ENCODE results near the gene BPNT1.
A peak's percentile ranks its signal among the peaks of the same experiment; 100 is the strongest.
"Not testable (repeated sequence)": the region's sequence is repeated elsewhere in the genome, so short reads cannot be mapped to it uniquely, and the experiment has no call there.

Gene BPNT1

DNA sequence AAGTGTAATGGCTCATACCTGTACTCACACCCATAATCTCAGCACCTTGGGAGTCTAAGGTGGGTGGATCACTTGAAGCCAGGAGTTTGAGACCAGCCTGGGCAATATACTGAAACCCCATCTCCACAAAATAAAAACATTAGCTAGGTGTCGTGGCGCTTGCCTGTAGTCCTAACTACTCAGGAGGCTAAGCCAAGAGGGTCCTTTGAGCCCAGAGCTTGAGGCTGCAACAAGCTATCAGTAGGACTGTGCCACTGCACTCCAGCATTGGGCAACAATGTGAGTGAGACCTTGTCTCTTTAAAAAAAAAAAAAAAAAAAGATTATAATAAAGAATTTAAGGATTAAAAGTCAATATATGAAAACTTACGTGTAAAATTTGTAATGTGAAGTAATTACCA is 11.7 kb downstream of the BPNT1 start:
- DNase-seq (ENCODE audit: low read depth in 2 of 2): no peak

DNA sequence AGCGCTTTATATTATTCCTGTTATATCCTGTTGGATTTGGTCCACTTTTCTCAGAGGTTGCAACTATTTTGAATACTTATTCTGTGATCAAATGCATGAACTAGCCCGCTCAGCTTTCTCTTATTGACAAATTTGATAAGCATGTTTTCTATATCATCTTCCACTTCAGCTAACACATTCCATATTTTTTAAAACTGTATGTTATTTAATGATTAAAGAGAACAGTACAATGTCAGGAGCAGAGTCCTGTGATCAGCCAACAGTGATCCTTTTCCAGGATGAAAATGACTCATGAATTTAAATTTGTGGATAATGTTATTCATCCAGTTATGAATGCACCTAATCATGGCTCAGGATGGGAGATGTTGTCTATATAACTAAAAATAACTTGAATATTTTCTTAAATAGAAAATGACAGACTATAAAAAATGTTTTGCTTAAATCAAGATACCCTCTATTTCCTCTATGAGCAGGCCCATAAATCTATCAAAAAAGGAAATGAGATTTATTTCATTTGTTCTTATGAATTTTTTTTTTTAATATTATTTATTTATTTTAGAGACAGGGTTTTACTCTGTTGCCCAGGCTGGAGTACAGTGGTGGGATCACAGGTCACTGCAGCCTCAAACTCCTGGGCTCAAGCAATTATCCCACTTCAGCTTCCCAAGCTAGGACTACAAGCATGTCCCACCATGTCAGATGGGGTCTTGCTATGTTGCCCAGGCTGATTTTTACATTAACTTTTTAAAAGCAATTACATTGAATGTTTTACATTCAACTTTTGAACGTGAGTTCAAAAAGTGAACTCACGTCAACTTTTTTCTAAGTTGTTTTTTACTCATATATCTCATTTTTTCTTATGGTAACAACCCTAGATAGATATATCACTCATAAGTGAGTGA is 12.5 kb downstream of the BPNT1 start:
- no peak for DNase-seq (ENCODE audit: low read depth in 2 of 2)

DNA sequence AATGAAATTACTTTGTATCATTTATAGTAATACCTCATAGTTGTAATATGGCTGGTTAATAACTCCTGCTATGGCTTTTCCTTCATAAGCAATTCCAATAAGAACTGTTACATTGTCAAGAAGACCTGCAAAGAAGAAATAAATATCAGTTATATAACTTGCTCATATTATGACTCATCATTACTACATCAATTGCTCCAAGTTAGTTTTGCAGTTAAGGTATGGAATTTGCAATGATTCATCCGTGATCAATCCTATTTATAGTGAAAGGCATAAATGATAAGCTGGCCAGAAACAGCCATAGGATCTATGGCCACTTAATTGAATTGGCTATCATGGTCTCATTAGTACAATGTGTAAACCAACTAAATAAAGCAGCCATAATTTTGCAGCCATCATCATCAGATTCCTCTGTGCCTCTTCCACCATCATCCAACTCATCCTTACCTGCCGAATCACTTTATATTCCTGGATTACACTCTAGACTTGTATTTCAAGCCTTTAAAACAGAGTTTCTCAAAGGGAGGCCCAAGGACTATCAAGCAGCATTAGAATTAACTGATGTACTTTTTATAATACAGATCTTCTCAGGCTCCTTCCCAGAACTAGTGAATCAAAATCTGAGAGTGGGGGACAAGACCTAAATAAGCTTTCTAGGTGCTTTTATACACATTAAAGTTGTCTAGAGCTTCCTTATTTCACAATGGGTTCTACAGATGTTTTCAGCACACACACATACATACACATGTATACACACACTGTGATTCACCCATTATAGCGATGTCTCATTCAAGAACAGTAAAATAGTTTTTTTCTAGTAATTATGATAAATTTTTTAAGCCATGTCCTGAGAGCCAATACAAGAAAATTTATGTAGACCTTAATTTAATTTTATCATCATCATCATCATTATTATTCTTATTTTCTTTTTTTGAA is 22.1 kb downstream of the BPNT1 start:
- DNase-seq (ENCODE audit: low read depth in 2 of 2): no peak

DNA sequence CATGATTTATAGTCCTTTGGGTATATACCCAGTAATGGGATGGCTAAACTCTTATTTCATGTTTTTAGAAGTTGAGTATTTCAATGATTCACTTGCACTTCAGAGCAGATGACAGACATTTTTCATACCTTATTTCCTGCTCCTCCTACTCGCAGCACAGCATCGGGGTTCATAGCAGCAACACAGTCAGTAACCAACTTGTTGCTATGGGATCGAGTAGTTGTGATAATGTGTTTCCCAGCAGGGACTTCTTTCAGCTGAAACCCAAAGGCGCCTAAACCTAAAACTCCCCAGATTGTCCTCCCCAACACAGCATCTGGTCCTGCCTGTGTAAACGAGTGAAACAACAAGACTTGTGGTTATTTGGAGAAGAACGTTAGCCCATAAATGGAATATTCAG is 27.0 kb downstream of the BPNT1 start:
- DNase-seq (ENCODE audit: low read depth in 2 of 2): no peak

DNA sequence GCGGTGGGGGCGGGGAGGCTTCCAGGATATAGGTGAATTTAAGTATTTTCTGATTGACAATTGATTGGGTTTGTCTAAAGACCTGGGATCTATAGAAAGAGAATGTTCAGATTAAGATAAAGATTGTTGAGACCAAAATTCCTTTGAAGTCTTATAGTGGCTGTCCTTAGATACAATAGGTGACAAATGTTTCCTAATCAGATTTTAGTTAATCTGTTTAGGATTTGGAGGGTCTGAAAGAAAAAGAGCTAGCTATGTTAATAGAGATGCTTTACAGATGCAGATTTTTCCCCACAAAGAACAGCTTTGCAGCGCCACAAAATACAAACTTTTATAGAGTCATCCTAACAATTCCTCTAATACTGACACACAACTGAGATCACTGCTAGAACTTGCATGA is 28.7 kb downstream of the BPNT1 start:
- DNase-seq (ENCODE audit: low read depth in 2 of 2): no peak

DNA sequence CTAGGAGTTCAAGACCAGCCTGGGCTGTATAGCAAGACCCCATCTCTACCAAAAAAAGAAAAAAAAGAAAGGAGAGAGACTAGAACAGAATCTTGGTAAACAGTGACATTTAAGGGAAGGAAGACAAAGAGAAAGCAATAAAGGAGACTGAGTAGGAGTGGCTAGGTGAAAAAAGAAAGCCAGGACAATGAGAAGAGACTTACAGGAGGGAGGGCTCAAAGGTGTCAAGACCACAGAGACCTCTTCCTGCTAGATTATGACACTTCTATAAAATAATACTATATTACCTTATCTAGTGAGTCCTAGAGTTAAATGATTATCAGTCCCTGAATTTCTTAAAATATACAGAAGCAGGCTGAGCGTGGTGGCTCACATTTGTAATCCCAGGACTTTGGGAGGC is 33.2 kb downstream of the BPNT1 start:
- DNase-seq (ENCODE audit: low read depth in 2 of 2): no peak

DNA sequence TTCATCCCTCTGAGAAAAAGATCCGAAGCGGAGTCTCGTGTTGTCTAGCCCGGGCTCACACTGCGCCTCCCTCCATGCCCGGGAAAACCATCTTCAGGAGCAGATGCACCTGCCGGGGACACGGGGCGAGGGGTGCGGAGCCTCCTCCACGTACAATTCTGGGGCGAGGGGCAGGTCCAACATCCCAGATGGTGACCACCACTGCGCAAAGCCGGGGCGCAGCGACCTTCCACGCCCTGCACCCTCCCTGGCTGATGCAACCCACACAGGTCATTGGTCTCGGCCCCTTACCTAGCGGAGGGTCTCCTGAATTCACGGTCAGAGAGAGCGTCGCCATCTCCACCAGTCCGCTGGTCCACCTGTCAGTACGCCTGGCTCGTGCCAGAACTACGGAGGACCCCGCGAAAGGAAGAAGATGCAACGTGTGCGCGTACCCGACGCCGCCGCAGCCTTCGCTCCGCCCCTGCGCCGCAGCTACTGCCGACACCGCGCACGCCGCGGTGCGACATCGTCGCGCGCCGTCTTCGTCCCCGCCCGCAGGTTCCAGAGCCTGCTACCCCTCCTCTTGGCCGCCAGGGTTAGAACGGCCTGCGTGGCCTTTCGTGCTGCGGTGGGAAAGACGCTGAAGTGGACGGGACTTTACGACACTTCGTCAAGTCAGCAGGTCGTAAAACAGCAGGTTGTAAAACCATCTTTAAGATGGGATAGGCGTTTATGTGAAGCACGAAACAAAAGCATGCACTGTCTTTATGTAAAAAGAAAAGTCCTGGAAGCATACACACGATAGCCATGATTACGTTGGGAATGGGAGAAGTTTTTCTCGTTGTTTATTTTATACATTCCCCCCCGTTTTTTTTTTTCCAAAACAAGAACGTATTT is 43.3 kb downstream of the BPNT1 start, which contains the start of gene EPRS1:
Gene EPRS1 (minus strand): TSS at position 454 of the 879 bp plus-strand sequence. CDS start 117 bp downstream, at position 337.
- DNase-seq (ENCODE audit: low read depth in 2 of 2): peak; percentile 91 to 94

DNA sequence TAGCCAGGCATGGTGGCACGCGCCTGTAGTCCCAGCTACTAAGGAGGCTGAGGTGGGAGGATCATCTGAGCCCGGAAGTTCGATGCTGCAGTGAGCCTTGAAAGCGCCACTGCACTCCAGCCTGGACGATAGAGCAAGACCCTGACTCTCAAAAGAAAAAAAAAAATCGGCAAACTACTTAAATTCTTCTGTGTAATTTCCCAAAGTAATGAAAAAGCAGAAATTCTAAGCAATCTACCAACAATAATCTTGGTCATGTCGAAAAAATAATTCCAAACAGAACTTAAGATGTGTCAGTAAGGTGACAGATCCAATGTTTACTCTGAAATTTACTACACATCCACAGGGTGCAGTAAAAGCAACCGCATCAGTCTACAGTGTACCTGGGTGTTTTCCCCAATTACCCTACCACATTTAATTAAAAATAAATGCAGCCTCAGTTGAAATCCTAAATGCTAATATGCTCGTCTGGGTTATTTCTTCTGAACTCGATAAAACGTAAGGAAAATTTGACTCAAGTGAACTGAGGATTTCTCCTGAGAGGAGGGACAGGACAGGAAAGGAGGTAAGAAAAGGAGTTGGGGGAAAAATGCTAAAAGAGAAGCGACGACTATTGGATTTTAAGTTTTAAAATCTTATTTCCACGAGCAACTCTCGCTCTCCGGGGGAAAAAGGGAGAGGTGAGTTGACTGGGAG is 44.1 kb downstream of the BPNT1 start:
- DNase-seq (ENCODE audit: low read depth in 2 of 2): no peak

DNA sequence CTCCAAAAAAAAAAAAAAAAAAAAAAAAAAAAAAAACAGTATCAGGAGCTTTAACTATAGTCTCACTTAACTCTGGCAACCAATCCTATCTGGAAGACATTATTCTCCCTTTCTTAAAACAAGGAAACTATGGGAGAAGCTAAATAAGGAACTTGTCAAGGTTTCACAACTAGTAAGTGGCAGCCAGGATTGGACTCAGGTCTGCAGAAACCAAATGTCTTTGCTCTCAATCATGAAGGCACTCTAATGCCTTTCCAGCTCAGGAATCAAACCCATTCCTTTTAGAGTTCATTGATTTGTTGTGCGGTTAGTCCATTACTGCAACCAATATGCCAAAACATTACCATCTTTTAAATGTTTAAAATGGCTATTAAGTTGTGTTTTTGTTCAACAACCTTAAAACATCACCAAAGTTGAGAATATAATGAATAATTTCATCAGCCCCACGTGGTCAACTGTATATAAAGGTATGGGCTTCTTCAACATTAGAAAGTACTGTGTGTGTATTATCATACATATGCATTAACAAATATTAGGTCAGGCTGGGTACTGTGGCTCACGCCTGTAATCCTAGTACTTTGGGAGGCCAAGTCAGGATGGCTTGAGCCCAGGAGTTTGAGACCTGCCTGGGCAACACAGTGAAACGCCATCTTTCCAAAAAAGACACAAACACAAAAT is 44.8 kb downstream of the BPNT1 start:
- DNase-seq (ENCODE audit: low read depth in 2 of 2): no peak

DNA sequence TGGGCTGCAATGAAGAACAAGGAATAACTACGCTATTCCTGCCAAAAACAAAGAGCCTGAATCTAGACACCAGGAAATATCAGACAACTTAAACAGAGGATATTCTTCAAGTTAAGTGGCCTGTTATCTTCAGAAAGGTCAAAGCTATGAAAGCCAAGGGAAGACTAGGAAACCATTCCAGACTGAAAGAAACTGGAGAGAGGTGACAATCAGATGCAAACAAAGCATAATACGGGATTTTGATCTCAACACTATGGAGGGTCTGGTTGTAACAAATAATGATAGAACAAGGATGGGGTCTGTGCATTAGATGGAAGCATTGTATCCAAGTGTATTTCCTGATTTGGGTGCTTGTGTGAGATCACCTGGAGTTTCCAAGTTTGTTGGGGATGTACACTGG is 45.9 kb downstream of the BPNT1 start:
- DNase-seq (ENCODE audit: low read depth in 2 of 2): no peak

DNA sequence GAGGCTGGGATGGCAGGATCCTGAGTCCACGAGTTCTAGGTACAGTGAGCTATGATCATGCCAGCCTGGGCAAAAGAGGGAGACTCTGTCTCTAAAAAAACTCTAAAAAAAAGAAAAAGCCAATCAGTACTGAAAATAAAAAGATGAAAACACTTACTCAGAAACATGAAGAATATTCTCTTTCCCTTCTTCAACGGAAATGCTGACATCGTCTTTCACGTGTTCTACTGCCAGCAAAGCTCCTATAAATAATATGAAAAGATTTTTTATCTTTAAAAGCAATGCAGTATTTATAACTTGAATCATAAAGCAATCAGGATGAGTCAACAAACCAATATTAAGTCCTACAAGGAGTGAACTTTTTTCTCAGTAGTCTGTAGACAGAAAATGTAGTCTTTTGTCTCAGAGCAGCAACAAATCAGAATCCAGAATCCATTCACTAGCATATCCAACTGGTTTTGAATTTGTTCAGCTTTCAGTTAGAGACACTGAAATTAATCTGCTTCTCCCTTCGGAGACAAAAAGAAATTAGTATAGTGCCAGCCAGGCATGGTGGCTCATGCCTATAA is 49.5 kb downstream of the BPNT1 start:
- no peak for DNase-seq (ENCODE audit: low read depth in 2 of 2)

DNA sequence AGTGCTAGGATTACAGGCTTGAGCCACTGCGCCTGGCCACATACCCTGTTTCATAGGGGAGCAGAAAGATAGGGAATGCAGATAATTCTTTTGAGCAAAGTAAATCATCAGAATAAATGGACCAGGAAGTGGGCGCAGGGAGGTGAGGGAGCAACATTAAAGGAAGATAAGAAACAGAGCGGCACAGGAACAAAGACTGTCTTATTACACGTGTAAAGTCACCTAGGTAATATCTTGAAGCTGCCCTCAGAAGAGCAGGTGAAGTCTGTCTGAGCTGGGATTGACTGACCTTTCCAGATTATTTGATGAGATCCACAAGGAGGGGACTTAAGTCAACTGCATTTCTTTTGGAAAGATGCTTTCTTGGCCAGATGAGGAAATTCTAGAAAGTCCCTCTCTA is 50.9 kb downstream of the BPNT1 start:
- no peak for DNase-seq (ENCODE audit: low read depth in 2 of 2)

DNA sequence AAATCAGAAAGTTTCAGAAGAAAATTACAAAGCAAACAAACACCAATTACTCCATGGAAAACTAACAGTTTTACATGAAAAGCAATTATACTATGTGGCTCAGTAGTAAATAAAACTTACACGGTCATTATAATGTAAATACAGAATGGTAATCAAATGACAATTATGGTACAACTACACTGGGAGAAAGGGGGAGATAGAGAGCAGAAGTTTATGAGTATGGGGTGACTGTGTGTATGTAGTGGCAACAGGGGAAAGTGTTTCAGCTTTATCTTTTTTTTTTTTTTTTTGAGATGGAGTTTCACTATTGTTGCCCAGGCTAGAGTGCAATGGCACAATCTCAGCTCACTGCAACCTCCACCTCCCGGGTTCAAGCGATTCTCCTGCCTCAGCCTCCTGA is 51.8 kb downstream of the BPNT1 start:
- not testable (repeated sequence) for DNase-seq (ENCODE audit: low read depth in 2 of 2)

DNA sequence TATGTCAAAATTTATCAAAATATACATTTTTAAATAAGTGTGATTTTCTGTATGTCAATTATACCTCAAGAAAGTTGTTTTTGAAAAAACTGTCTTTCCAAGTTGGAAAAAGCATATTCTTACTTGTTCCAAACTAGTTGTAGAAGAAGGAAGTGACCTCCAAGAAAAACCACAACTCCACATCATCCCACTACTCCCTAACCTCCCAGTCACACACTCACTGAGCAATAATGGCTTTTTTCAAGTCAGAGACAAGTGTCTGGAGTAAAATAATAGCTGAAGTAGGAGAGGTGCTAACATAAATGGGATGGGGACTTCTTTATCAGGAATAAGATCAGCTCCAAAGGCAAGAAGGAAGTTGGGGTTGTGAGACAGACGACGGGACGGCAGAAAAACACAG is 56.7 kb downstream of the BPNT1 start:
- no peak for DNase-seq (ENCODE audit: low read depth in 2 of 2)

DNA sequence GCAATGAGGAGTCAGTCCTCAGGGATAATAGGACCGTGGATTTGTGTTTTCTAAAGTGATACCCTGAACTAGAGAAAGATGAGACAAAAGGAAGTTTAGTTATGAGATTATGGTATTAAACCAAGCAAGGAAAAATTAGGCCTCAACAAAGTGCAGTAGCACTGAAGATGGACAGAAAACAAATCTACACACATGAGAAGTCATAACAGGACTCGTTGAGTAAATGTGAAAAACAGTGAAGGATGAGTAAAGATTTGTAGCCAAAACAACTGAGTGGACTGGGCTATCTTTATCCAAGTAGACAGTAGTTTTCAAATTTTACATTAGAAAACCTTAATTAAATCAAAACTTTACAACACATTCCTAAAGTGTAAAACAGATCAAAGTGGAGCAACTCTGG is 58.3 kb downstream of the BPNT1 start:
- no peak for DNase-seq (ENCODE audit: low read depth in 2 of 2)

DNA sequence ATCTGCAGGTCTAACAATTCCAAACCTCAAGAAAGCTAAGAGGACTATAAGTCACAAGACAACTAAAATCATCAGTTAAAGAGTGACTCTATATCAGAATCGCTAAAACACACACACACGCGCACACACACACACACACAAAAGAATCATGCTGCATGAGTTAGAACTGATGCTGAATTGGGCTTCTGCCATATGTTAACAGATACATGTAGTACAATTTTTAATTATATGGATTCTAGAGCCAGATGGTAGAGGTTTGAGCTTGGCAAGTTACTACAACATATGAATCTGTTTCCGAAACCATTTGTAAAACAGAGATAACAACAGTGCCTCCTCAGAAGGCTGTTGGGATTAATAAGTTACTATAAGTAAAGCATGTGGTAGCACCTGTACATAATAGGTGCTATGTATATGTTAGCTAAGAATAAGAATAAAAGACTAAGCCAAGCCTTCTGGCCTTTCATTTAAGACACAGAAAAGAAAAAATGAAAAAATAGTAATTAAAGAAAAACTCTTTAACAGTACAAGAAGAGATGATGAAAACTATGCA is 61.2 kb downstream of the BPNT1 start:
- DNase-seq (ENCODE audit: low read depth in 2 of 2): no peak

DNA sequence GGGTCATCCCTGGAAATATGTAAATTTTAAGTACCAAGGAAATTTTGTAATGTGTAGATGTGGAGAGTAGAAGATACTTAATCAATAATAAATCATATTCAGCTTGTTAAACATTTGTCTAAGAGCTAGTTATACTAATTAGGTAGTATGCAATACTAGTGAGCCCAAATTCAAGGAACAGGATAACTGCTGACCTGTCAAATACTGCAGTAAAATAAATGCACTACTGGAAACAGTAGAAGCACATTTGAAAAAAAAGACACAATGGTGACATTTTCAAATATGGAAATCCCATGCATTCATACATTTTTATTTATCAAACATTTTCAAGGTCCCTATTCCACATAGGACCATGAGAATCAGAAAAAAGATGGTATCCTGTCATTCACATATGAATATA is 70.5 kb downstream of the BPNT1 start:
- DNase-seq (ENCODE audit: low read depth in 2 of 2): no peak

DNA sequence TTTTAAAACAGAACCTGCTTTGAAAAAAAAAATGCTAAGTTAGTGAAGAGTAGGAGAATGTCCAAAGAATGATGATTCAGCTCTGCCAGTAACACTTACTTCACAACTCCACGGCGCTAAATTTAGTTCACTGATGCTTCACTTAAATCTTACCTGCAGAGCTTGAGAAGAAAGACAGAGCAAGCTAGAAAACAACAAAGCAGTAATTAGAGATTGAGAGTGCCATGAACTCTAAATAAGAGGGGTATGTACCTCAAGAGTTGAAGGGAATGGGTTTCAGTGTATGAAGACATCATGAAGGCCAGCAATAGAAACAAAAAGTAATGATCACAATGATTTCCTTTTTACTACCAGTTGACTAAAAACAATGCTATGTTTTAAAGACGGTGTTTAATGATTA is 76.1 kb downstream of the BPNT1 start:
- DNase-seq (ENCODE audit: low read depth in 2 of 2): no peak

DNA sequence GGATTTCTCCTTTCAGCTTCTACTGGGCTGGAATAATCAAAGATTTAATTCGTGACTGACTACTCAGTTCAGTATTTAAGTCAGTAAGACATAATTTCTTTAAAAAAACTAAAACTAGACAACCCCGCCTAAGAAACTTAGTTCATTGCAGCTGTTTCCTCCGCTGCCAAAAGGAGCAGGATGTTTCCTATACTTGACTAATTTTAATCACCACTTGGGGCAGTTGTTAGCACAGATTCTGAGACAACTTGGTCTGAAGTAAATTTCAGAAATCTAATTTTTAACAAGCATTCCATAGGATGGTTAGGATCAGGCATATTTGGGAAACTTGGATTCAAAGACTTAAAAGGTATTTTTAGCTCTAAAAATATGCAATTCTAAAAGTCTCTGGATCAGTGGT is 77.3 kb downstream of the BPNT1 start:
- no peak for DNase-seq (ENCODE audit: low read depth in 2 of 2)

DNA sequence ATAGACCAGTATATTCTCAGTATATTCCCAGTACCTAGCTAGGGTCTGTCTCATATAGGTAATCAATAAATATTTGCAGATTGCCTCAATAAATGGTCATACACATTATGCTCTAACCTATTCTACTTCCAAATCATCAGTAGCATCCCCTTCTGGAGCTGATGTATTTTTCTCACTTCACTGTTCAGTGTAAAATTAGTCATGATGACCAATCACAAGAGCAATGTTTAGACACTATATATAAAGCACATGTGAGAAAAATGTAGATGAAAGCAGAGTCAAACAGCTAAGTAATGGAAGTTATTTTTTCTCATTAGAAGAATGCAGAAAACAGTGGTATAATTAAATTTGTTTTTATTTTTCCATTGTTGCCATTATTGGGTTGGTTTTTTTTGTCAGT is 78.0 kb downstream of the BPNT1 start:
- DNase-seq (ENCODE audit: low read depth in 2 of 2): no peak

All from stimulated activated CD8-positive, alpha-beta memory T cell treated with anti-CD3 and anti-CD28 coated beads, Interleukin-15, amount 100 ng/mL, for 48 hours (primary cell).